Prostate gland (tissue), 2 donors: ENCODE results near the gene SLN. TPM values are rescaled to one million over a fixed set of nuclear protein-coding genes. Genes with fewer than 3 reads are reported as not detected.

Experiments used
- DNase-seq: peaks from one replicate; pipeline ENCODE4 v3.0.0-alpha.2; 2019; ENCODE audit warnings: low spot score
- H3K27ac ChIP-seq, 2 donors: fragments of 200-600 bp; sonication (generic); 2 replicates each; pipeline ENCODE4 v1.5.1; 2017 to 2019
- H3K27me3 ChIP-seq: fragments of 200-600 bp; sonication (generic); replicated peaks from 2 replicates; pipeline ENCODE4 v1.5.1; 2019; ENCODE audit not compliant: insufficient read depth
- H3K36me3 ChIP-seq, 2 donors: fragments of 200-600 bp; sonication (generic); 1 replicate in 1 of 2; 2 replicates in 1 of 2; pipeline versions ENCODE4 v1.5.1 to v1.8.1; 2017 to 2019
- H3K4me1 ChIP-seq: fragments of 200-600 bp; sonication (generic); replicated peaks from 2 replicates; pipeline ENCODE4 v1.5.1; 2019
- H3K4me3 ChIP-seq, 2 donors: fragments of 200-600 bp; sonication (generic); 2 replicates each; pipeline ENCODE4 v1.5.1; 2017 to 2019
- H3K9me3 ChIP-seq: fragments of 200-600 bp; sonication (generic); 2 replicates; pipeline ENCODE4 v1.5.1; 2017
- POLR2A ChIP-seq: fragments of 450-650 bp; IDR thresholded peaks from one replicate; pipeline ENCODE4 v1.6.1; 2016; ENCODE audit warnings: antibody characterized with exemption, mild to moderate bottlenecking
- POLR2AphosphoS5 ChIP-seq: sonication (generic); formaldehyde crosslinking; IDR thresholded peaks from one replicate; pipeline ENCODE4 v1.6.1; 2017; ENCODE audit warnings: antibody characterized with exemption
- WGBS: methylation state at CpG from one replicate; pipeline ENCODE4 v1.1.5; 2018; 5-methylcytosine and 5-hydroxymethylcytosine counted together
- intact Hi-C: fragments of 100-400 bp; cut with DNase I; formaldehyde crosslinking; loops from one replicate; pipeline ENCODE4 v1.14.2; 2022
- total RNA-seq, 2 donors: library from RNA; depleted of rRNA; stranded (reverse); fragments of >200 nt; gene quantifications; one replicate each; pipeline ENCODE4 v1.1.0, GENCODE V29; 2016
- TF ChIP-seq, protein P1 (sequence below), 4 experiments: fragments of 200-600 bp in 2 of 4; fragments of 450-650 bp in 2 of 4; sonication (generic) in 2 of 4; IDR thresholded peaks; 1 replicate in 3 of 4; 2 replicates in 1 of 4; pipeline ENCODE4 v1.5.1; 2016 to 2019; ENCODE audit warnings: antibody characterized with exemption in 4 of 4, mild to moderate bottlenecking in 2 of 4, moderate library complexity in 2 of 4

SLN gene
- total RNA-seq, 2 donors from 2014 or later, result 9.1 TPM; not detected in 1

GRCh38 chr11:107710301-107710700 is 1.6 kb downstream of the SLN start:
- H3K27me3 ChIP-seq, result no peaks in the 10 kb centered on the region
- intact Hi-C loops, result no loop called here
- H3K9me3 ChIP-seq, result no peaks in the 10 kb centered on the region
- H3K4me1 ChIP-seq, result no peaks in the 10 kb centered on the region
- no peaks in the 10 kb centered on the region for H3K36me3 ChIP-seq
- H3K4me3 ChIP-seq, result no peak overlapping the region
- DNase-seq, result no peak
- no peak overlapping the region for H3K27ac ChIP-seq
- no peak for TF ChIP-seq POLR2AphosphoS5
- TF ChIP-seq, protein P1, sequence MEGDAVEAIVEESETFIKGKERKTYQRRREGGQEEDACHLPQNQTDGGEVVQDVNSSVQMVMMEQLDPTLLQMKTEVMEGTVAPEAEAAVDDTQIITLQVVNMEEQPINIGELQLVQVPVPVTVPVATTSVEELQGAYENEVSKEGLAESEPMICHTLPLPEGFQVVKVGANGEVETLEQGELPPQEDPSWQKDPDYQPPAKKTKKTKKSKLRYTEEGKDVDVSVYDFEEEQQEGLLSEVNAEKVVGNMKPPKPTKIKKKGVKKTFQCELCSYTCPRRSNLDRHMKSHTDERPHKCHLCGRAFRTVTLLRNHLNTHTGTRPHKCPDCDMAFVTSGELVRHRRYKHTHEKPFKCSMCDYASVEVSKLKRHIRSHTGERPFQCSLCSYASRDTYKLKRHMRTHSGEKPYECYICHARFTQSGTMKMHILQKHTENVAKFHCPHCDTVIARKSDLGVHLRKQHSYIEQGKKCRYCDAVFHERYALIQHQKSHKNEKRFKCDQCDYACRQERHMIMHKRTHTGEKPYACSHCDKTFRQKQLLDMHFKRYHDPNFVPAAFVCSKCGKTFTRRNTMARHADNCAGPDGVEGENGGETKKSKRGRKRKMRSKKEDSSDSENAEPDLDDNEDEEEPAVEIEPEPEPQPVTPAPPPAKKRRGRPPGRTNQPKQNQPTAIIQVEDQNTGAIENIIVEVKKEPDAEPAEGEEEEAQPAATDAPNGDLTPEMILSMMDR (IDR thresholded peaks at IDR 0.05), result no peak
- no peak for TF ChIP-seq POLR2A
- 57% methylated on average over 1 of the region's 1 CpG for WGBS

GRCh38 chr11:107708792-107709191 is 3.1 kb downstream of the SLN start:
- WGBS, result 53% methylated on average over 3 of the region's 3 CpGs
- Histone ChIP-seq H3K9me3 (no peaks in the 10 kb centered on the region), H3K4me3 (no peak overlapping the region), H3K4me1 (no peaks in the 10 kb centered on the region), H3K27ac (no peak overlapping the region), H3K27me3 (no peaks in the 10 kb centered on the region), H3K36me3 (no peaks in the 10 kb centered on the region)
- DNase-seq, result no peak
- TF ChIP-seq POLR2A (no peak), POLR2AphosphoS5 (no peak)
- TF ChIP-seq, protein P1 (IDR thresholded peaks at IDR 0.05), result no peak
- intact Hi-C loops, result no loop called here

DNA sequence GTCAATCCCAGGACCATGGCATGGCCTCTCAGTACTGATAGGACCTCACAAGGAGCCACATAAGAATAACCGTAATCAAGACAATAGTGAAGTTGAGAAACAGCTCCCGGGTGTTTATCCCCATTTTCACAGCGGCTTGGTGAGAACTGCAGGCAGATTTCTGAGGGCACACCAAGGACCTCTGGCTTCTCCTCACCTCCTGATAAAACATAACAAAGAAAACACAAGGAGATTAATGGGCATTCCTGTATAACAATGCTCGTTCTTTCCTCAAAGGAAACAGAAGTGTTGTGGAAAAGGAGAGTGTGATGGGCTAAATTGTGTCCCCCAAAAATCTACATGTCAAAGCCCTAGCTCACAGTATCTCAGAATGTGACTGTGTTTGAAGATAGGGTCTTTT is 4.0 kb downstream of the SLN start:
- Histone ChIP-seq H3K36me3 (no peaks in the 10 kb centered on the region), H3K27ac (no peak overlapping the region), H3K27me3 (no peaks in the 10 kb centered on the region), H3K4me3 (no peak overlapping the region), H3K9me3 (no peaks in the 10 kb centered on the region), H3K4me1 (no peaks in the 10 kb centered on the region)
- intact Hi-C loops, result no loop called here
- no peak for DNase-seq
- no peak for TF ChIP-seq POLR2A
- no peak for TF ChIP-seq POLR2AphosphoS5
- TF ChIP-seq, protein P1 (IDR thresholded peaks at IDR 0.05), result no peak
- 60% methylated on average over 4 of the region's 4 CpGs for WGBS

DNA sequence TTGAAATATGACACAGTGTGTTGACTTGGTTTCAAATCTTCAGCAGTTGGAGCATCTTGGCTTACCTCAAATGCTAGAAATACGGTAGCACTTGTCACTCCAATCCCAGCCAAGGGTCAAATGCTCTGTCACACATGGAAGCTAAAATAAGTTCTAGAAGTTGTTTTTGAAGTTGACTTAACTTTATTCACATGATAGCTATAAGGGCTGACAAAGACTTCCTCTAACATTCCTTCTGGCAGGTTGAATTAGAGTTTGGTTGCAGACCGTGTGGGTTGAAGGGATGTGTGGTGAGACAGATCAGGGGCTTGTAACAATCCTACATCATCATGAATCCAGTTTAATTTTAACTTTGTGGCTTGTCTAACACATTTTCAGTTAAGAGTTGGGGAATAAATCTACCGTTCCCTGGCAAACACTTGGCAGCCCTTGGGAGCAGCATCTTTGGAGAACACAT is 4.6 kb downstream of the SLN start:
- intact Hi-C loops, result no loop called here
- H3K27me3 ChIP-seq, result no peaks in the 10 kb centered on the region
- WGBS, result 81% methylated on average over 3 of the region's 3 CpGs
- no peak overlapping the region for H3K27ac ChIP-seq
- H3K36me3 ChIP-seq, result no peaks in the 10 kb centered on the region
- no peak for DNase-seq
- H3K4me1 ChIP-seq, result no peaks in the 10 kb centered on the region
- H3K9me3 ChIP-seq, result no peaks in the 10 kb centered on the region
- H3K4me3 ChIP-seq, result no peak overlapping the region
- TF ChIP-seq, protein P1 (IDR thresholded peaks at IDR 0.05), result no peak
- TF ChIP-seq POLR2A (no peak), POLR2AphosphoS5 (no peak)

- intact Hi-C loops, result no loop called here
- no peak overlapping the region for H3K4me3 ChIP-seq
- DNase-seq, result no peak
- H3K4me1 ChIP-seq, result no peaks in the 10 kb centered on the region
- H3K36me3 ChIP-seq, result no peaks in the 10 kb centered on the region
- H3K9me3 ChIP-seq, result no peaks in the 10 kb centered on the region
- TF ChIP-seq, protein P1 (IDR thresholded peaks at IDR 0.05), result no peak
- TF ChIP-seq POLR2AphosphoS5 (no peak), POLR2A (no peak)
- H3K27ac ChIP-seq, result no peak overlapping the region
- WGBS, result 35% methylated on average over 2 of the region's 2 CpGs
- no peaks in the 10 kb centered on the region for H3K27me3 ChIP-seq
Measured at GRCh38 chr11:107706531-107706930, 5.3 kb downstream of the SLN start.
